GM18520 (cell line): ENCODE measurements around the gene AQP5.
"Not testable (repeated sequence)": the region's sequence is repeated elsewhere in the genome, so short reads cannot be mapped to it uniquely, and the experiment has no call there.

ENCODE experiments used
- ATAC-seq: cut with Tn5 transposase; IDR thresholded peaks from one replicate; pipeline ENCODE4 v1.9.1; 2021; ENCODE audit not compliant: unreplicated experiment

AQP5 gene

DNA sequence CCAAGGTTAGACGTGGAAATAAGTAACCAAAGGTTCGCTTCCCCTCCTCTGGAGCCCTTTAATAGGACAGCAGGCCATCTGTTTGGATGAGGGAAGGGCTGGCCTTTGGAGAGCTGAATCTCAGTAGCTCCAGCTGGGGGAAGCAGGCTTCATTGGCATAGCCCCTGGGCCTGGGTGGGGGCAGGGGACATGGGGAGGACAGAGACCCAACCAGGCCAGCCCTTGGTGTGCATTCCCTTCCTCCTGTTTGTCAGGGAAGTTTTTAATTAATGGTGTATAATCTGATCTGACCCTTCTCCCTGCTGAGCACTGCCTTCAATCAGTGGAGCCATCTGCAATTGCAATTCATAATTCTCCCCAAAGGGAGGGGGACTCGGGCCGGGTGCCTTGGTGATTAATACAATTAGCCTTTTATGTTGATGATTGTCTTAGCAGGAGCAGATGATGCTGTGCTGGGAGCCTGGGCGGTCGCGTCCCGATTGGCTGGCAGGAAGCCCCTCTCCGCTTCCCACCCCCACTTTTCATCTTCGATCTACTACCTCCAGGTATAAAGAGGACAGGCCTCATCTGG lies 17.4 kb downstream of the AQP5 start:
- ATAC-seq: no peak

DNA sequence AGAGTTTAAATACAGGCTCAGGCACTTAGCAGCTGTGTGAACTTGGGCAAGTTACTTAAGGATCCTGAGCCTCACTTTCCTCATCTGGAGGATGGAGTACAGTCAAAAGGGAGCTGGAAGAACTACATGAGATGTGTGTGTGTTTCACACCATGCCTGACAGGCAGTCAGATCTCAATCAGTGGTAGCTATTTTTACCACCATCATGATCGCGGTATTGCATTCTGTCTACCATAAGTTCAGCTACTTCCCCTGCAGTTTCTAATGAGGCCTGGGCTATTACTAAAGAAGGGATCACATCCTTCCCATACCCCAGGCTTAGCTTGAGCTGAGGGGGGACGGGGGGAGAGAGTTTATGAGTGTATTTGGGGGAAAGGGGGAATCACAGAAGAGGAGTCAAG lies 18.1 kb downstream of the AQP5 start:
- ATAC-seq: no peak

GRCh38 chr12:49980501-49981349 lies 19.1 kb downstream of the AQP5 start:
- no peak for ATAC-seq

- ATAC-seq: no peak
Observed at GRCh38 chr12:49982246-49983087, 20.8 kb downstream of the AQP5 start.

GRCh38 chr12:49983892-49984291 lies 22.2 kb downstream of the AQP5 start:
- no peak for ATAC-seq

- ATAC-seq: no peak
Observed at GRCh38 chr12:49984476-49985359, 23.0 kb downstream of the AQP5 start.

DNA sequence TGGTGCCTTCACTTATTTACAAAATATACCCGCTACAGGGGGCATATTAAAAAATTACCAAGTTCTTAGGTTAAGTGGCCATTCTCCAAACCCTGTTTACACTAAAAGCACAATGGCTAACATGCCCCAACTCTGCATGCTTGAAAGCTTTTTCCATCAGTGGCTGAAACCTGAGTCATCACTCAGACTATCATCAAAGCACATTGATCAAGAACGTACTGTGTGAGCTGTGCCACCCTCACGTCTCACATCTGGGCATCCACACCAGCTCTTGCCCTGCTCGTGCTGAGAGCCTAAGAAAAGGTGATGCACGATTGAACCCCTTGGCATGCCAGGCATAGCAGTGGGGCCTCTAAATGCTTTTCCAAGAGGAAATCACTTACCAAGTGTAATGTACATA lies 24.3 kb downstream of the AQP5 start:
- no peak for ATAC-seq

GRCh38 chr12:49986476-49986875 lies 24.8 kb downstream of the AQP5 start:
- ATAC-seq: not testable (repeated sequence)

GRCh38 chr12:49987625-49988303 lies 26.1 kb downstream of the AQP5 start:
- no peak for ATAC-seq

DNA sequence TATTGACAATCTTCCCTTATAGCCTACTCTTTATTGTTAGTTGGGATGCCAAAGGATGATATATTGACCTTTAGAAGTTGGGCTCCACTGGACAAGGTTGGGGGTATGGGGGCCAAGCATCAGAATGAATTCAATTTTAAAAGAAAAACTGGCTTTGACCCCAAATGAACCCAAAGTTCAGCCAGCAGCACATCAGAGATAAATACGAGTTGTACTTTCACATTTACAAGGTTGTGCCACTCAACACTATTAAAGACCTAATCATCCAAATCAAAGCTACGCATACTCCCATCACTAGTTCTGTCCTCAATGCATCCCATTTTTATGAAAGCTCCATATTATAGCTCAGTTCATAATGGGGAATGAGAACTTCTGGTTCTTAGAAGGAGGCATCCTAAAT lies 27.7 kb downstream of the AQP5 start:
- ATAC-seq: not testable (repeated sequence)

- no peak for ATAC-seq
Observed at GRCh38 chr12:49990273-49990672, 28.6 kb downstream of the AQP5 start.

- no peak for ATAC-seq
Observed at GRCh38 chr12:49998453-49998852, 36.8 kb downstream of the AQP5 start.

- ATAC-seq: no peak
Observed at GRCh38 chr12:50003595-50003994, 41.9 kb downstream of the AQP5 start.

DNA sequence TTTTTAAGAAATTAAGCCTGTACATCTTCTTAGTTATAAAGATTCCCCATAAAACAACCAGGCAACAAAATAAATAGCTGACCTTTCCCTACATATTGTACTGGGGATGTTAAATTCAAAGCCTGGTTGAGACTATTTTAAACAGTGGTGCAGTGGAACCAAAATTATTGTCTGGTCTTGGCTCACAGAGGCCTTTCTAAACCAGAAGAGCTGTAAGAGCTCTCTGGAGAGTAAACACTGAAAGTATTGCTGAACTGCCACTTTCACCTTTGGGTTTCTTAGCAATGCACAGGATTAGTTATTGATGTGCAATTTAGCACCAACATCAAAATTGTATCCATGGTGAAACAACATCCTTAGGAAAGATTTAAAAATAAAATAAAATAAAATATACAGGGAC lies 43.0 kb downstream of the AQP5 start:
- no peak for ATAC-seq

- ATAC-seq: no peak
Observed at GRCh38 chr12:50005175-50005574, 43.5 kb downstream of the AQP5 start.

GRCh38 chr12:50006280-50006679 lies 44.6 kb downstream of the AQP5 start:
- no peak for ATAC-seq

- no peak for ATAC-seq
Observed at GRCh38 chr12:50006754-50007442, 45.2 kb downstream of the AQP5 start.

DNA sequence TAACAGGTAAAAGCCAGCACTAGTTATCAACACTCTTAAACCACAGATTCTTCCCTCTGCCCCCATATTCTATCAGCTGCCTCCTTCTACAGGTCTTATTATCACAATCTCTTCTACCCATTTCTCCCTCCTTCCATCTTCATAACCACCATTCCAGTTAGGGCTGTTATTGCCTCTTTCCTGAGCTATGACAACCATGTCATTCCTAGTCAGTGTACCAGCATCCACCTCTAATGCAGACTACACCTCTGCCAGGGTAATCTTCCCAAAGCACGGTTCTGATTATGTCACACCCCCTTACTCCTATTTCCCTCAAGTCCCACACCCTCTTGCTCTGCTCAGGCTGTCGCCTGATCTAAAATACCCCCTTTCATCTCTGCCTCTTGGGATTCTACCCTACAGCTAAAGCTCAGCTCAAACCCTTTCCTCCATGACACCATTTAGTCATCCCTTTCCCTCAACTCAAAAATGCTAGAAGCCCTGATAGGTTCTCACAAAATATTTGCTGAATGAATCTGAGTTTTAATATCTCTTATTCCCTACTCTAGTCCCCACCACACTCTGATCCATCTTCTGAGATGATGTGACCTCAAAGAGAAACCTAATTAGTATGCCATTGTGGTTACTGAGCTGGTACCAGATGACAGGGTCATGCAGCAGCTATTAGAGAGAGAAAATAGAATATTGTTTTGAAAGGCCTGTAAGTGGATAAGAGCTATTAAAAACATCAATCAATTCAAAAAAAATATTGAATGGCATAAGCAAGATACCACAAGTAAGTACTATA lies 51.9 kb downstream of the AQP5 start:
- ATAC-seq: no peak

- ATAC-seq: no peak
Observed at GRCh38 chr12:50014342-50014741, 52.7 kb downstream of the AQP5 start.
